IPS-NIHi7 (cell line): Measurements from ENCODE around the gene TTC39B.

Experiments
- DNase-seq: peaks from one replicate; pipeline ENCODE4 v3.0.0; 2012; ENCODE audit warnings: mixed read lengths; ENCODE audit errors: extremely low spot score

Gene TTC39B

DNA sequence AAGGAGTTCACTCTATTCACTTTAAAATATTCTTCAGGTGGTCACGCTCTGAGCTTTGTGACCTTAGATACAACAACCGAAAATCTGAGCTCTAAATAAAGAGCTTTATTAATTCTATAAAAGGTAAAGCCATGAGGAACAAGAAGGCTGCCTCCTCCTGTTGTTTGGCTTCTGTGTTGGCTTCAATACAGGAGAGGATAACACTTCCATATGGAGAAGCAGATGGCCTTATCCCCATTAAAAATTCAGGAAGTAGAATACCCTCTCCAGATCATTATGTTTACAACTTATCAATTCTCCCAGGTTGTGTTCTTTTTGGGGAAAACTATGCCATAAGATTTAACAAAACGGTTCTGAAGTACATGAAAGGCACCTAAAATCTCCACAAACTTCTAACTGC lies 128.4 kb downstream of the TTC39B start:
- no peak for DNase-seq

DNA sequence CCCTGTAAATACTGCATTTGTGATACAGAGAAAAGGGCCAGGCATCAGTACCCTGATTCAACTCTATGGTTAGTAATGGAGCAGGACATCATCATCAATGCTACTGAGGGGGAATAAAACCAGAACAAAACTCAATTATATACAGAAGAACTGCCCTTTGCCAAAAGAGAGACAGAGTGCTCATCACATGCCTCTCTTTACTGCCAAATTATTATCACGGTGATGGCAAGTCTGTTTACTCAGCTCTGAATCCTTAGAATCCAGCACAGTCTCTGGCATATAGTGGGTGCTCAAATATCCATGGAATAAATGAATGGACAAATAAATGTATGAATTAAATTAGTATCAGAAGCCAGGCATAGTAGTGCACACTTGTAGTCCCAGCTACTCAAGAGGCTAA lies 130.2 kb downstream of the TTC39B start:
- no peak for DNase-seq

DNA sequence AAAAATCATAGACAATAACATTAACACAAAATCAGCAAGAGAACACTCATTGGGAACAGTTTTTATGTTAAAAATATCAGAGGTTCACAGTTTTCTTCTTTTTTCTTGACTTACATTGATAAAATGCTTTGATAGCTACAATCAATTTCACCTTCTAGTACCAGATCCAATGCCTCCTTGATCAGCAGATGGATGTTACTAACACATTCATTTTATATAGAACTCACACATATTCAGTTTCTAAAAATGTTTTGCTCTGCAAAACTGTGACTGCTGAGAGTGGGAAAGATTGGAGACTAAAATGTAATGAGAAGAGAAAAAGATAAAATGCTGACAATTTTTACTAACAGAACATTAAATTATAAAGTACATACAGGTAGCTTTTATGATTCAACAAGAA lies 143.1 kb downstream of the TTC39B start:
- no peak for DNase-seq

DNA sequence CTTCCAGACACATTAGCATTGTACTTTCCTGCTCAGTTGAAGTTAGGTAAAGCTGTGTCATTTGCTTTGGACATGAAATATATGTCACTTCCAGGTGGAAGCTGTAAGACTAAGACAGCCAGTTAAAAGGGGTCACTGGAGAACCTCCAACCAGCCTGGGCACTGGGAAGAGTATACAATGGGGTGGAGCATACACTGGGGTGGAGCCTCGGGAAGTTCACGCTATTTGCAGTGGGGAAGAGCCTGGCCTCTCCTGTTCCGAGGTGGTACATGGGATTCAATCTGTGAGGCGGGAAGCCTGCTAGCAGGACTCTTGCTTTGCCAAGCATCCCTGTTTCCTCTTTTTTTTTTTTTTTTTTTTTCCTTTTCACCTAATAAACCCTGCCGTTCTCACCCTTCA lies 145.3 kb downstream of the TTC39B start:
- DNase-seq, result no peak

DNA sequence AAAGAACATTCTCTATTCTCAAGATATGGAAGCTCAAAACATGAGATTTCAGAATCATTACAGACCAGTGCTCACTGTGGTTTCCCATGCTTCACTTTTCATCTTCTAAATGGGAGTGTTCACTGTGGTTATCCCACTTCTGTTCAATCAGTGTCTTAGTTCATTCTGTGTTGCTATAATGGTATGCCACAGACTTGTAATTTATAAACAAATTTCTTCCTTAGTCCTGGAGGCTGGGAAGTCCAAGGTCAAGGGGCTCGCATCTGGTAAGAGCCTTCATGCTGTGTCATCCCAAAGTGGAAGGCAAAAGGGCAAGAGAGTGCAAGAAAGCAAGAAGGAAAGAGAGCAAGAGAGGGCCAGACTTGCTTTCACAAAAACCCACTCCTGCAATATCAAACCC lies 146.3 kb downstream of the TTC39B start:
- DNase-seq, result no peak

DNA sequence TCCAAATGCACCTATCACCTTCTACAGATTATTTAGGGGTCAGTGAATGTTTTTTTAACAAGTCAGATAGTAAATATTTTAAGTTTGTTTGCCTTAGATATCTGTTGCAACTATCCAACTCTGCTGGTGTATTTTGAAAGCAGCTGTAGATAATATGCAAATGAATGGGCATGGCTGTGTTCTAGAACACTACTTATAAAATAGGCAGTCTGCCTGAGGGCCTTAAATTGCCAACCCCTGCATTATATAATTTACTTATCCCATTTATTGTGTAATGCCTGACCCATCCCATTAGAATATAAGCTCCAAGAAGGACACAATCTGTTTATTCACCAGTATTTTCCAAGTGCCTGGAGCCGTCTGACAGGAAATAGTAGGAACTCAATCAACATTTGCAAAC lies 149.0 kb downstream of the TTC39B start:
- no peak for DNase-seq

DNA sequence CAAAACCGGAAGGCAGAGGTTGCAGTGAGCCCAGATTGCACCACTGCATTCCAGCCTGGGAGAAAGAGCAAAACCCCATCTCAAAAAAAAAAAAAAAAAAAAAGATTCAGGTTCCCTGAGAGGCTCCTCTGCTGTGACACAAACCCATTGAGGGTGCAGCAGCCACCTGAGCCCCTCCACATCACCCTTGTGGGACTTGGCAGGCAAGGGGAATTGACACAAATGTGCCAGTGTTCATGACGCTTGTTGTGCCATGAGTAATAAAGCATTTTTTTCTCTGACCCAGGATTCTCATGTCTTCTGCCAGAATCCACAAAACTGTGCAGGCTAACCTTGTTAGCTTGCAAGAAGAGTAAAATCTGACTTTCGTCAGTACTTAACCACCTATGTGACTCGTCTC lies 149.6 kb downstream of the TTC39B start:
- DNase-seq, result no peak

DNA sequence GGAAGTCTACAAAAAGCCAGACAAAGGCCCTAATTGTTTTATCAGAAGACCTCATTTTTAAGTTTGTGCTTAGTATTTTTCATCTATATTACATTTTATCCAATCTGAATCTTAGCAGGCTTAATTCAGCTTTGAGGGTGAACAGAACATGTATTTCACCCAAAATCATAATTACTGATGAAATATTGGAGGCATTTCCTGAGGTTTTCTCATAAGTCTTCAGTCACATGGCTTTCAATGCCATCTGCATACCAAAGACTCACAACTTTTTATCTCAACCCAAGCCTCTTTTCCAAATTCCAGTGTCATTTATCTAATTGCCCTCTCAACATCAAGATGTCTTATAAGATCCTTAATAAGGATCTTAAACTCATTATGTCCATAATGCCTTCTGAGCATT lies 150.8 kb downstream of the TTC39B start:
- no peak for DNase-seq

DNA sequence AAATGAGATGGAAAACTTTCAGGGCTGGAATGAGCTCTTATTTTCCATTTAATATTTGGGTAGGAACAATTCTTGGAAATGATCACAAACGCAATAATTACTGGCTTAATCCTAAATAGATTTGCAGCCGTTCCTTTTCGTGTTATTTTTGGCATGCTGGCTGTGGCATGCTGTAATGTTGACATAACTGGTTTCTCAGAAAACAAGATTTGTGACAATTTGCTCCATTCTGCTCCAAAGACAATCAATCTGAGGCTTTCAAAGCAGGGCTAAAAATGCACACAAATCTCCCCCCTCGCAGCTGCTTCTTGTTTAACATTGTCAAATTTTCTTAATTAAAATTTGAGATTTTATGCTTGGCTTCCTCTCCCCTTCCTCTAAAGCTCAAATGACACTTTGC lies 151.2 kb downstream of the TTC39B start:
- DNase-seq, result no peak

DNA sequence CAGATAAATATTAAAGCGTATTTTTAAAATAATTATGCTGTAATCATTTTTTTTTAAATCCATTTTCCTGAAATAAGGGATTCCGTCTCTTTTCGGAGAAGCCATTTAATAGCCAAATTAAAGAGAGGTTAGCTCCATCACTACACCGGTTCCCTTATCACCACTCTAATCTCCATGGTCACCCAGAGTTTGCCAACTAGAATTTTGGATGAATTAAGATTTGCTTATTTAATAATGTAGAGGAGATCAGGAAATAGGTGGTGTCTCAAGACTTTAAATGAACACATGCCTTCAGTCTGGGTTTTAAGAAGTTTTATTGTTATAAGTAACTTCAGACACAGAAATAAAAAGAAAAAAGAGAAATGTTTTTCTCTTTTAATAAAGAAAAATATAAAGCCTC lies 151.7 kb downstream of the TTC39B start:
- DNase-seq, result no peak

DNA sequence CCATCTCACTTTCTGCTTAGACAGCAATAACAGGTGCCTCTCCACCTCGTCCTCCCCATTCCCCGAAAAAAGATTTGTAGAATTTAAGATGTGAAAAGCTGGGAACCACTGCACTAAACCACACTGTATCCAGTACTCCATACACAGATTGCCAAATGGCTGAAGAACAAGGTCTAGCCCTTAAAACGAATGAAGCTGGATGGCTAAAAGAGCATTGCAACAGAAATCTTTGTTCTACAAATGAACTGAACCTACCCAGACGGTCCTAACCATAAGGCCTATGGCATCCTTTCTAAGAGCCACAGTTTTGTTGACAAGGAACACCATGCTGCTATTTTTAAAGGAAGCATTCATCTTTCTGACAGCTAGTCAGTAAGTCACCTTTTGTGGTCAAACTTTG lies 152.3 kb downstream of the TTC39B start:
- no peak for DNase-seq

DNA sequence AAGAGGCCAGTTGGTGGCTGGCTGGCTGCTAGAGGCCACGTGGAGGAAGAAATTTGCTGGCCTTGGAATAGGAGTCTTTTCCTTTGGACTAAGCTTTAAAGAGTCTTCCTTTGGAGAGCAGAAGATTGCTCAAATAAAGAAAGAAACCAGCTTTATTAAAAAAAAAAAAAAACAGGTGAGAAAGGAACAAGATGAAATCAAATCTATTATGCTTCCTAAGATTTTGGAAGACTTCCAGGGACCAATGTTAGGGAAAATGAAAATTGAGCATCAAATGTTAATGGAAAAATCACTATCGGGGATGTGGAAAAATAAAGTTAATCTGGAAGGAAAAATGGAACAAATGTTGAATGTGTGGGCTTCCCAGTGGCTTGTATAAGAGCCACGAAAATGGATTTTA lies 153.1 kb downstream of the TTC39B start:
- no peak for DNase-seq

DNA sequence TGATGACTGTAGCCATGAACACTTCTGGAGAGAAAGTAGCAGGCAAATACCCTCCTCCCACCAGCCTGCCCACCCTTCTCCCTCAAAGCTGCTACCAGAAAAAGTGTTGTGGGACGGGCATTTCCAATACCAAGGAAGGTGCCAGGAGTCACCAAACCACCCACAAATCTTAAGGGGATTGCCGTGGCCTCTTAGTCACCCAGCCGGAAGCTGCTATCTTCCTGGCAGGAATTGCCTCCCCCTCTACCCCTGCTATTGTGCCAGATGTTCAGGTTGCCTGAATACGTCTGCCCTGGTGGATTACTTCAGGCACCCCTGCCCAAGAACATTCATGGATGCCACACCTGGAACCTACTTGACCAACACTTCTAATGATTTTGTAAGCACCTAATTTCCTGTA lies 156.1 kb downstream of the TTC39B start:
- DNase-seq, result no peak

DNA sequence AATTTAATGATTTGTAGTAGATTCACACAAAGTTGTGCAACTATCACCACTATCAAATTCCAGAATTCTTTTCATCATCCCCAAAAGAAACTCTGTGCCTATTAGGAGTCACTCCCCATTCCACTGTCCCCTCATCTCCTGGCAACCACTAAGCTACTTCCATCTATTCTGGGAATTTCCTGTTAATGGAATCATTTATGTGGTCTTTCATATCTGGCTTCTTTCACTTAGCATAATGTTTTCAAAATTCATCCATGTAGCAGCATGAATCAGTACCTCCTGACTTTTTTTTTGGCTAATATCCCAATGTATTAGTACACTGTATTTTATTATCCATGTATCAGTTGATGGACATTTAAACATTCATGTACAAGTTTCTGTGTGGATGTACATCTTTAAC lies 157.6 kb downstream of the TTC39B start:
- no peak for DNase-seq

DNA sequence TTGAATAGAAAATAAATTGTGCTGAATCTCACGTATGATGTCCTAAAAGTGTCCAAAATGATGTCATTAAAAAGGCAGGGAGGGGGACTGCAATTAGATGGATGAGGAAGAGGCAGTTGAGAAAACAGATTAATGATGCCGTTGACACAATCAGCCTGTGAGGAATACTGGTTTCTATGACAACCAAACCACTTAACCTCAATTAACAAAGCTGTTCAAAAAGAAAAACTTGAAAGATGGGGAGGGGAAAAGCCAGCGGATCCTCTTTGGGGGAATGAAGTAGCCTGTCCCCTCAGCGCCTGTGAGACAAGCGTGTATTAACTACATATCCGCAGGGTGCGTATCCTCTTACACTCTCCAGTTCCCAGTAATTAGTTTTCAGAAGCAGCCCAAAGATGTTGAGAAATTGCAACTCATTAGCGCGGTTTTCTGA lies 160.7 kb downstream of the TTC39B start:
- DNase-seq, result no peak

DNA sequence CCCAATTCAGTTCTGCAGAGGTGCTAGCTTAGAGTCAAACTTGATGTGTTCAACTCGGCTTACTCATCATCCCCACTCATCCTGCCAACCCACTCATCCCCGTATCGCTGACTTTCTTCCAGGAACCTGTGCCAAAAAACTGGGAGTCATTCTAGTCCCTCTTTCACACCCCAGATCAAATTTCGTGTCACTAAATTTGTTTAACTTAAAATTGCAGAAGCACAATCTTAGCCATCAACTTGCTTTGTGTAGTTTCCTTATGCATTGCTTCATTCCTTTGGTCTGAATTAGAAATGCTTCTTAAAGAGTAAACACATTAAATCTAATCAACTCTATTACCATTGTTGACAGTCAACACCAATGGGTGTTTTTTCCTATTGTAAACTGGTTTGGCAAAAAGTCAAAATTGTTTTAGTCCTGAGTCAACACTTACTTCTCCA lies 162.4 kb downstream of the TTC39B start:
- no peak for DNase-seq

DNA sequence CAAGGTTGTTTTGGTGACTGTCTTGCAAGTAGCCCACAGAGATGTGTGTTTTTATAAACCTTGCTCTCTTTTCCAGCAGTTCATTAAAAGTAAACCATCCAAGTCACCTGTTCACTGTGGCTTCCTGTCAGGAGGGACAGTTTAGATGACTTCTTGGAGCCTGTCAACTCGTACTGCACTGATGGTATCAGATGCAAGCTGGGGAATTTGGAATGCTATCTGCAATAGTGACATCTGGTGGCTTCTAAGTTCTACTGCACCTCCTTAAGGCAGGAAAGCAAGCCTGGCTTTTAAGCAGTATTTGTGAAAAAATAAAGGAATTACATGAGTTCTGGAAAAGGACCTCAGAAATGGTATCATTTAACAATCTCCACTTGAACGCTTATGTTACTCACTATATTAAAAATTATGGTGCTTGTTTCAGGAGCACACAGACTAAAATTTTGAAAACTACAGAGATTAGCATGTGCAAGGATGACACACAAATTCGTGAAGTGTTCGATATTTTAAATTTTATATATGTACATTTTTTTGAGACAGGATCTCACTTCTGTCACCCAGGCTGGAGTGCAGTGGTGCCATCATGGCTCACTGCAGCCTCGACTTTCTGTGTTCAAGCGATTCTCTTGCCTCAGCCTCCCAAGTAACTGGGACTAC lies 164.0 kb downstream of the TTC39B start:
- DNase-seq, result peak; percentile 76

DNA sequence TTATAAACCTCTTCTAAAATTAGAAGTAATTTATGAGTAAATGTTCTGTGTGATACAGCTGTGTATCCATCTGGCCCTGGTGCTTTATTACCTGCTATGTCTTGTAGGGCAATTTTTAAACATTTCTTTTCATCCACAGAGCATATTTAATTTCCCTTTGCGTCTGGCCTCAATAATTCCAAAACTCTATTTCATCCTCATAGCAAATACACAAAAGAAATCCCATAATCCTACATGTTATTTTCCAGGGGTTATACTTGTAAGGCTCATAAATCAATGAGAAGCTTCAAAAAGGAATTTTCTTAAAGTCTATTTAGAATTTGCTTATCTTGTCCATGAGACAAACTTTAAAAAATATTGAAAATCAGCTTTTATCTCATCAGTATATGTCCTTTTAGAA lies 167.0 kb downstream of the TTC39B start:
- DNase-seq, result no peak

DNA sequence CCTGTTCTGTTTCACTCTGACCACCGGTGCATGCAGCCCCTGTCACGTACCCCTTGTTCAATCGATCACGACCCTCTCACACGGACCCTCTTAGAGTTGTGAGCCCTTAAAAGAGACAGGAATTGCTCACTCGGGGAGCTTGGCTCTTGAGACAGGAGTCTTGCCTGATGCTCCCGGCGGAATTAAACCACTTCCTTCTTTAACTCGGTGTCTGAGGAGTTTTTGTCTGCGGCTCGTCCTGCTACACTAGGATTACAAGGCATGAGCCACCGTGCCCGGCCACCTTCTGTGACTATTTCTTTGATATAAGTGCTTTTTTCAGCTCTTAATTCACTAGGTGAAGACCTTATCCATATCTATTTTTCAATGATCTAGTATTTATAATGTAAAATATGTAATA lies 167.5 kb downstream of the TTC39B start:
- no peak for DNase-seq

DNA sequence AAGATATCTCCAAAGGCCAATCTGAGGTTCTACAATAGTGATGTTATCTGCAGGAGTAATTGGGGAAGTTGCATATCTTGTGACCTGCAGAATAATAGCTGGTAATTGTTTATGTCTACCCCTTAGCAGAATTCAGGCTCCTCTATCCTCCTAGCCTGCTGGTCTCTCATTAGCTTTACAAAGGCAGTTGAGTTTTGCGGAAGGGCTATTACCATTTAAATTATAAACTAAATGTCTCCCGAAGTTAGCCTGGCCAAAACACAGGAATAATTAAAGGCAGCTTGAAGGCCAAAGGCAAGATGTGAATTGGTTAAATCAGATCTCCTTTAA lies 168.7 kb downstream of the TTC39B start:
- no peak for DNase-seq

DNA sequence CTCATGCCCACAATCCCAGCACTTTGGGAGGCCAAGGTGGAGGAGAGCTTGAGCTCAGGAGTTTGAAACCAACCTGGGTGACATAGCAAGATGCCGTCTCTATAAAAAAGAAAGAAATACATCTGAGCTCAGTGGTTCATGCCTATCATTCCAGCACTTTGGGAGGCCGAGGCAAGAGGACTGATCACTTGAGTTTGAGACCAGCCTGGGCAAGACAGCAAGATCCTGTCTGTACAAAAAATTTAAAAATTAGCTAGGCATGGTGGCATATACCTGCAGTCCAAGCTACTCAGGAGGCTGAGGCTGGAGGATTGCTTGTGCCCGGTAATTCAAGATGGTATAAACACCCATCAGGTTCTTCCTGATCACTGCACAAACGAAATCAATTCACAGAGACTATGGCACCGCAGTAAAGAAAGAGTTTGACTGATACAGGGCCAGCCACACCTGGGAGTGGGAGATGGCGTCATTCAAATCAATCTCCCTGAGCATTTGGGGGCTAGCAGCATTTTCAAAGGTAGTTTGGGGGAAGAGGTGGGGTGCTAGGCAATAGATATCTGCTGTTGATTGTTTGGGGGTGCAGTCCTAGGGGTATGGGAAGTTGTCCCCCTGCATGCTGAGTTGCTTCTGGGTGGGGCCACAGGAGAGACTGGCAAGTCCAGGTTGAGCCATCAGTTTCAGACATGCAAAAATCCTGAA lies 169.2 kb downstream of the TTC39B start:
- DNase-seq, result no peak

DNA sequence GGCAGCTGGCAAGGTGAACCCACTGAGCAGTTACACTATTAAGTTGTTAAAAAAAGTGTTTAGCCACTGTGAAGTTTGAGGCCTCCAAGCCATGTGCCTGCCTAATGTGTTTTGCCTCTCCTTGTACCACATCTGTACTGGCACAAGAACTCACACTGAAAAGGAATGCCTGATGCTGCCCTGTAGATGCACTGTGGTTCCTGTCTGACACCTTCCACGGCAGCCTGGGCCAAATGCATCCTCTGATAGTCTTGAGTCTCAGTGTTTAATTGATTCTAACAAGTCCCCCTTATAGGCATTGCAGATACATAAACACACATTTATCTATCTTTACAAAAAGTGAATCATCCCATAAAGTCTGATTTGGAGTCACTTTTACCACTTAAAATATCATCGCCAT lies 169.9 kb downstream of the TTC39B start:
- no peak for DNase-seq

DNA sequence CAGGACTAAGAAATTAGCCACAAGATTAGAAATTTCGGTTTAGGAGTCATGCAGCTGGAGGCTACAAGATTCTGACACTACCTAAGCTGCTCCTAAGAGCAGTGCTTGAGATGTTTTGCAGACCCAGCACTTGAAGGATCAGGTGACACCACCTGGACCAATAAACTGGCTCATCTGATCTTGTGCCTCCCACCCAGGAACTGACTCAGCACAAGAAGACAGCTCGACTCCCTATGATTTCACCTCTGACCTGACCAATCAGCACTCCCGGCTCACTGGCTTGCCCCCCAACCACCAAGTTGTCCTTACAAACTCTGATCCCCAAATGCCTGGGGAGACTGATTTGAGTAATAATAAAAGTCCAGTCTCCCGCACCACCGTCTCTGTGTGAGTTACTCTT lies 170.4 kb downstream of the TTC39B start:
- no peak for DNase-seq
